ENCODE results near the gene TAF7. TPM values are rescaled to one million over a fixed set of nuclear protein-coding genes. Genes with fewer than 3 reads are reported as not detected.
"Not testable (repeated sequence)": the region's sequence is repeated elsewhere in the genome, so short reads cannot be mapped to it uniquely, and the experiment has no call there.

TAF7 gene
- total RNA-seq, 1 experiment from 2014 or later = 81.3 TPM

DNA sequence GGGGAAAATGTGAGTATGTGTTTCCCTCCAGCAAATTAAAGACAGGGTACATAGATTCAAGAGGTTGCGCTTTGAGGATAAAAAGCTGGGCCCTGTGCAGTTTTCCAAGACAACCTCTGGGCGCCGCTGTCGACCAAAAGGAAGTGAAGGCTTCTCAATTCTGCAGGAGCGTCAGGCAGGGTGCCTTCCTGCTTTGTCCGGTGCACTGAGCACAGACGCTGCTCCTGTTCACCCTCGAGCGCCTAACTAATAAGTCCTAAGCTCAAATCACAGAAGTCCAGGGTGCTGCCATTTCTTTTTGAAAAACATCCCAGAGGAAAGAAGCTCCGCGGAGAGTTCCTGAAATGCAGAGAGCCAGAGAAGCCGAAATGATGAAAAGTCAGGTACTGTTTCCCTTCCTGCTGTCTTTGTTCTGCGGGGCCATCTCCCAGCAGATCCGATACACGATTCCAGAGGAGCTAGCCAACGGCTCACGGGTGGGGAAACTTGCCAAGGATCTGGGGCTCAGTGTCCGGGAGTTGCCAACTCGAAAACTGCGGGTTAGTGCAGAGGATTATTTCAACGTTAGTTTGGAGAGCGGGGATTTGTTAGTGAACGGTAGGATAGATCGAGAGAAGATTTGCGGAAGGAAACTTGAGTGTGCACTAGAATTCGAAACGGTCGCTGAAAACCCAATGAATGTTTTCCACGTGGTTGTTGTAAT is 29.5 kb upstream of the TAF7 start, which contains the start of gene PCDHGB1:
Gene PCDHGB1 (plus strand): TSS at position 183 of the 703 bp plus-strand sequence. CDS start 162 bp downstream, at position 345.
- Mint-ChIP-seq H3K4me1 (ENCODE audit: insufficient read depth, unreplicated experiment) (no peaks in the 10 kb centered on the region), H3K36me3 (ENCODE audit: insufficient read depth, unreplicated experiment) (no peaks in the 10 kb centered on the region), H3K9me3 (ENCODE audit: unreplicated experiment) (peaks cover 33% of the 10 kb centered on the region), H3K4me3 (ENCODE audit: unreplicated experiment) (peak within 1 kb of the TSS; percentile 30), H3K27ac (ENCODE audit: low read depth, unreplicated experiment) (no peak within 1 kb of the TSS), H3K27me3 (ENCODE audit: insufficient read depth, unreplicated experiment) (no peaks in the 10 kb centered on the region)
- intact Hi-C loops (cut with micrococcal nuclease) = no loop called here
- POLR2A ChIA-PET = no interaction called here
- CTCF ChIA-PET = interaction anchor here (0.6 to 1.7 kb wide), 7 partner anchors 12 to 214 kb away, joined by 3 to 6 read pairs (median 3); partner anchors contain the start of gene PCDHGA2
- no TSS peak for BruUV-seq (replicated peaks)
- peak; percentile 58 for DNase-seq (ENCODE audit: unreplicated experiment)
- TF ChIP-seq CTCF (IDR thresholded peaks at IDR 0.05; ENCODE audit: unreplicated experiment) = peak; percentile 29

GRCh38 chr5:141346017-141346416 is 25.4 kb upstream of the TAF7 start:
- intact Hi-C loops (cut with micrococcal nuclease); H3K4me1 Mint-ChIP-seq (ENCODE audit: insufficient read depth, unreplicated experiment); H3K27me3 Mint-ChIP-seq (ENCODE audit: insufficient read depth, unreplicated experiment); BruUV-seq (replicated peaks); POLR2A ChIA-PET; H3K27ac Mint-ChIP-seq (ENCODE audit: low read depth, unreplicated experiment); H3K4me3 Mint-ChIP-seq (ENCODE audit: unreplicated experiment); H3K36me3 Mint-ChIP-seq (ENCODE audit: insufficient read depth, unreplicated experiment); DNase-seq (ENCODE audit: unreplicated experiment): not testable (repeated sequence)
- peaks cover 53% of the 10 kb centered on the region for H3K9me3 Mint-ChIP-seq (ENCODE audit: unreplicated experiment)
- CTCF ChIA-PET = interaction anchor here (3.2 kb wide), 1 partner anchor 26 kb away, joined by 17 read pairs; the partner anchor contains the start of gene TAF7

DNA sequence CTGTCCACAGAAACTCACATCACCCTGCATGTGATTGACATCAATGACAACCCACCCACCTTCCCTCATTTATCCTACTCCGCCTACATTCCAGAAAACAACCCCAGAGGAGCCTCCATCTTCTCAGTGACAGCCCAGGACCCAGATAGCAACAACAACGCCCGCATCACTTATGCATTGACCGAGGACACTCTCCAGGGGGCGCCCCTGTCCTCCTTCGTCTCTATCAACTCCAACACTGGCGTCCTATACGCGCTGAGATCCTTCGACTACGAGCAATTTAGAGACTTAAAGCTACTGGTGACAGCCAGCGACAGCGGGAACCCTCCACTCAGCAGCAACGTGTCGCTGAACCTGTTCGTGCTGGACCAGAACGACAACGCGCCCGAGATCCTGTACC is 24.7 kb upstream of the TAF7 start:
- no peak overlapping the region for H3K4me3 Mint-ChIP-seq (ENCODE audit: unreplicated experiment)
- TF ChIP-seq CTCF (IDR thresholded peaks at IDR 0.05; ENCODE audit: unreplicated experiment) = no peak
- intact Hi-C loops (cut with micrococcal nuclease) = no loop called here
- peaks cover 54% of the 10 kb centered on the region for H3K9me3 Mint-ChIP-seq (ENCODE audit: unreplicated experiment)
- DNase-seq (ENCODE audit: unreplicated experiment) = no peak
- no peaks in the 10 kb centered on the region for H3K36me3 Mint-ChIP-seq (ENCODE audit: insufficient read depth, unreplicated experiment)
- no peak overlapping the region for H3K27ac Mint-ChIP-seq (ENCODE audit: low read depth, unreplicated experiment)
- no peaks in the 10 kb centered on the region for H3K27me3 Mint-ChIP-seq (ENCODE audit: insufficient read depth, unreplicated experiment)
- POLR2A ChIA-PET = no interaction called here
- CTCF ChIA-PET = no interaction called here
- no peaks in the 10 kb centered on the region for H3K4me1 Mint-ChIP-seq (ENCODE audit: insufficient read depth, unreplicated experiment)
- no TSS peak for BruUV-seq (replicated peaks)

GRCh38 chr5:141343953-141344463 is 23.4 kb upstream of the TAF7 start:
- BruUV-seq (replicated peaks) = no TSS peak

More at GRCh38 chr5:141343953-141344463, 23.4 kb upstream of the TAF7 start:
- CTCF ChIA-PET = interaction anchor here (1.2 to 2.2 kb wide), 4 partner anchors 12 to 220 kb away, joined by 3 to 8 read pairs (median 4); partner anchors contain the start of gene PCDHGA4
- TF ChIP-seq CTCF (IDR thresholded peaks at IDR 0.05; ENCODE audit: unreplicated experiment) = no peak
- Mint-ChIP-seq H3K36me3 (ENCODE audit: insufficient read depth, unreplicated experiment) (no peaks in the 10 kb centered on the region), H3K27me3 (ENCODE audit: insufficient read depth, unreplicated experiment) (no peaks in the 10 kb centered on the region), H3K4me1 (ENCODE audit: insufficient read depth, unreplicated experiment) (no peaks in the 10 kb centered on the region), H3K9me3 (ENCODE audit: unreplicated experiment) (peaks cover 55% of the 10 kb centered on the region), H3K27ac (ENCODE audit: low read depth, unreplicated experiment) (no peak overlapping the region), H3K4me3 (ENCODE audit: unreplicated experiment) (no peak overlapping the region)
- POLR2A ChIA-PET = no interaction called here
- intact Hi-C loops (cut with micrococcal nuclease) = no loop called here
- no peak for DNase-seq (ENCODE audit: unreplicated experiment)
